Hematopoietic multipotent progenitor cell treated with erythropoietin and hydrocortisone succinate and interleukin-3 and kit ligand, for 15 days (in vitro differentiated cells): ENCODE data around the gene ZNF428.
"Not testable (repeated sequence)": the region's sequence is repeated elsewhere in the genome, so short reads cannot be mapped to it uniquely, and the experiment has no call there.

Experiments
- DNase-seq: peaks from one replicate; pipeline ENCODE4 v3.0.0-alpha.2; 2015; ENCODE audit warnings: low spot score

The ZNF428 gene

DNA sequence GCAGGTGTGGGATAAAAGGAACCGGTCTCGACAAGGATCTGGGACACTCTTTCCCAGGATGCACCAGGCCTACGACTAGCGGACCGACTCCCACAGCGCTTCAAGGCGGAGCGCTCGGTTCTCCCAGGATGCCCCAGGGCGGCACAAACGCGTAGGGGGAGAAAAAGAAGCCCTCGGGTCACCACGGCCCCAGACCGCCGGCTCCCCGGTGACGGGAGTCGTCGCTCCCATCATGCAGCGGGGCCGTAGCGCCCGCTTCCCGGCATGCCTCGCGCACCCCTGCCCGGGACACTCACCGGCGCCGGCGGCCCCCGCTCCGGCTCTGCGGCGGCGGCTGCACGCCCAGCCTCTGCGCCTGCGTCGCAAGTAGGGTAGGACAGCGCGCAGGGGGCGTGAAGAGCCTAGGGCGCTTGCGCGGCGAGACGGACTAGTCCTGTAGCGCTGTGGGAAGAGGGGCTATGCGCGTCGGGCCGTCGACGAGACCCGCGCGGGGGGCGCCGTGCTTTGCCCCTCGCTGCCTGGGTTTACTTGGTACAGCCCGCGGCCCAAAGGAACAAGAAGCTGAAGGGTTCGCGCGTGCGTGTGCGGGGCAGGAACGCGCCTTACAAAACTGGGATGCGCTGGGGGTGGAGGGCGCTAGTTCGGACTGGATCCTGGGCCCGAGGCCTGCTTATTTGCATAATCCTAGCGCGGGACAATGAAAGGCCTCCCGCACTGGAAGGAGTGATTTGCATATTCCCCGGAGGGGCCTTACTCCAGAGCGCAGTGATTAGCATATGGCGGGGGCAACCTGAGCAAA is at the start of gene ZNF428:
Gene ZNF428 (minus strand): TSS at position 368 of the 799 bp plus-strand sequence. CDS start 5,325 bp downstream, outside the sequence.
- DNase-seq: peak; percentile 81

GRCh38 chr19:43668406-43669109 is 49.1 kb upstream of the ZNF428 start:
- peak; percentile 94 for DNase-seq

DNA sequence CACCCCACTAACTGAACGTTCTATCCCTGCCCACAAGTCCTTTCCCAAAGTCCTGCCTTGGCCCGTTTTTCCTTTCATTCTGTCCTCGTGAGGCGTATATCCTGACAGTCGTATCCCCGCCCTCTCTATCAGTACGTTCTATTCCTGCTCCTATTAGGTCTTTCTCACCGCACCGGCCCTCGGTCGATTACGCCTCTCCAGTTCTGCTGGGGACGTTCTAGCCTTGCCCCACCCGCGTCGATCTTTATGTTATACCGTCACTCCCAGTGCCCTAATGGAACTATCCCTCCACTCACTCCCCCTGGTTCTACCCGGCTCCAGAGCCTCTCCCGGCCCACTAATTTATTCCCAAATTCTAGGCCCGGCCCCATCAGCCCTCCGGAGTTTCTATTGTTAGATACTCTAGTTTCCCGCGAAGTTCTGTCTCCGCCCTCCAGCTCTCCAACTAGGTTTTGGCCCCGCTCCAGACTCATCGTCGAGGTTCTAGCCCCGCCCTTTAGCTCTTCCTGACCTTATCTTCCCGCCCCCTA is 48.5 kb upstream of the ZNF428 start:
- no peak for DNase-seq

DNA sequence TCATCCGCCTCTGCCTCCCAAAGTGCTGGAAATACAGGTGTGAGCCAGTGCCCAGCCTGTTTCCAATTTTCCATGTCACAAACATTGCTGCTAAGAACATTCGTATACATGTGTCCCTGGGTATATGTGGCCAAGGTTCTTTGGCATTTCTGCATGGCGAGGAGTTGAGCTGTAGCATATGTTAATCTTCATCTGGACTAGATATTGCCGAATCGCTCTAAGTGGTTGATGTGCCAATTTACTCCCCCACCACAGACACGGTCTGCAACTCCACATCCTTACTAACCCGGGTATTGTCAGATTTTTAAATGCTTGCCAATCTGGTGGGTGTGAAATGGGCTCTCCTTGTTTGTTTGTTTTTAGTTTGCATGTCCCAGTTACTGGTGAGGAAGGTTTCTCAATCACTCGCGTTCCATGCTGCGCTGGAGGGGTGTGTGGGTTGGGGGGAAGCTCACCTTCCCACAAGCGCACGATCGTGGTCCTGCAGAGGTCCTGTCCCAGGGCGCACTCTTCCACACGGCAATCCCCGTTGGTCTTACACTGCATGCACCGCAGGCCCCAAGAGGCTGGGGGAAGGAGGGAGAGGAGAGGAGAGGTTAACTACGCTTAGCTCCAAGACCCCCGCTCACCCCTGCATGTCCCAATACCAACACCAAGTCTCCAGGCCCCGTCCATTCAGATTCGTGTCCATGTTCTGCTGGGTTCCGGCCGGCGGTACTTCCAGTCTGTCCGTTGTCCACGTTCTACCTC is 47.9 kb upstream of the ZNF428 start:
- DNase-seq: no peak

DNA sequence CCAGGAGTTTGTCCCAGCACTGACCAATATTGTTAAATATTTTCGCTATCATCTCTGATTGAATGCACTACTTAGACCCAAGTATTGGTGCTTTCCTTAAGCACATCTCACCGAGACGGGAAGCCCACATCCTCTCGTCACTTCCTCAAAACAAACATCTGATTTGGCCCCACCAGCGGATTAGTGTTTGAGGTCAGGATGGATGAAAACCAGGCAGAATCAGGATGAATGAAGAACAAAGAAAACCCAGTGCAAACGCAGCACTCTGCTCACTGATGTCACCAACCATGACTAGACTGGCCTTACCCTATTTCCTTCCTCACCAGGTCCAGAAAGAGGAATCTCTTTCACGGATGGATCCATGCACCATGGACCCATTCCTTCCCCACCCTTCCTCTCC is 44.6 kb upstream of the ZNF428 start:
- DNase-seq: no peak

DNA sequence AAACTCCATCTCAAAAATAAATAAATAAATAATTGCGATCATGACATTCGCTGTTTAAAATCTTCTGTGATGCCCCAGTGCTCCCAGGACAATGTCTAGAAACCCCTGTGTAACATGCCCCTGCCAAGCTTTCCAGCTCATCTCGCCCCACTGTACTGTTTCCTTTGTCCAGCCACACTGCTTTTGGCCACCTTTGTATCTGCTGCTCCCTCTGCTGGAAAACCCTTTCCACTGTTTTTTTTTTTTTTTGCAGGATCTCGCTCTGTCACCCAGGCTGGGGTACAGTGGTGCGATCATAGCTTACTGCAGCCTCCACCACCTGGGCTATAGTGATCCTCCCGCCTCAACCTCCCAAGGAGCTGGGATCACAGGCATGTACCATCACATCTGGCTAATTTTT is 43.1 kb upstream of the ZNF428 start:
- no peak for DNase-seq

- DNase-seq: no peak
Measured at GRCh38 chr19:43660971-43661360, 41.5 kb upstream of the ZNF428 start.

- DNase-seq: no peak
Measured at GRCh38 chr19:43660301-43660970, 41.0 kb upstream of the ZNF428 start.

DNA sequence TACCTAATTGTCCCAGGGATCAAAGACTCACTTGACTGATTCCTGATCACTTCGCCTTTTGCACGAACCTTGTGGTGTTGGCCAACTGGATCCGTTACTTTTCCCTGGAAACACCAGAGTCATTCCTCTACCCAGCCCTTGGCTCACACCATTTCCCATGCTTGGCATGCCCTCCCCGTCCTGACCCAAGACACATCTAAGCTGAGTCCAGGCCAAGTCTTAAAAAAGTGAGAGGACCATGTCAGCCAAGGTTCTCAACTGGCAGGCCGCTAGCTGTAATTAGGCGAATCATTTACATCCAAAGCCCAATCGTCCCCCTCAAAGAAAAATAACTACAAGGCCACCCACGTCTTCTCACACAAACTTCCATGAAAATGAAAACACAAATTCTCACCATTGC is 39.1 kb upstream of the ZNF428 start:
- no peak for DNase-seq

GRCh38 chr19:43658001-43658400 is 38.6 kb upstream of the ZNF428 start:
- DNase-seq: no peak

GRCh38 chr19:43656436-43656835 is 37.0 kb upstream of the ZNF428 start:
- DNase-seq: no peak

- DNase-seq: no peak
Measured at GRCh38 chr19:43652546-43652874, 33.1 kb upstream of the ZNF428 start.

GRCh38 chr19:43651758-43652545 is 32.5 kb upstream of the ZNF428 start:
- peak; percentile 60 for DNase-seq

- not testable (repeated sequence) for DNase-seq
Measured at GRCh38 chr19:43650276-43650675, 30.8 kb upstream of the ZNF428 start.

GRCh38 chr19:43649514-43649913 is 30.1 kb upstream of the ZNF428 start:
- no peak for DNase-seq

GRCh38 chr19:43648633-43649032 is 29.2 kb upstream of the ZNF428 start:
- DNase-seq: no peak

- DNase-seq: no peak
Measured at GRCh38 chr19:43644181-43644580, 24.8 kb upstream of the ZNF428 start.

DNA sequence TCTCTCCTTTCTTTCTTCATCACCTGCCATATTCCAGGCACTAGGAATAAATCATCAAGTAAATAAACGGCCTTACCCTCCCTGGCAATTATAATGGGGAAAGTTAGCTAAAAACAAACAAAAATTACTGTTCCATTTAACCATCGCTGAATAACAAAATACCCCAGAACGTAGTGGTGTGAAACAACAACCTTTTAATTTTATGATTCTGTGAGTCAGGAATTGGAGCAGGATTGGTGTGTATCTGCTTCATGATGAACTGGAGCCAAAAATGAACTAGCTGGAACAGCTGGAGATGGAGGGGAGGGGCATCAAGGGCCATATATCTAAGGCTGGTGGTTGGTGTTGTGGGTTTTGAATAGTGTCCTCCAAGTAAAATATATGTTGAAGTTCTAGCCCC is 23.9 kb upstream of the ZNF428 start:
- DNase-seq: no peak

- DNase-seq: no peak
Measured at GRCh38 chr19:43642531-43642930, 23.1 kb upstream of the ZNF428 start.

GRCh38 chr19:43641333-43641732 is 21.9 kb upstream of the ZNF428 start:
- DNase-seq: no peak

GRCh38 chr19:43640424-43640757 is 21.0 kb upstream of the ZNF428 start:
- DNase-seq: no peak
